Stimulated activated CD8-positive, alpha-beta memory T cell treated with anti-CD3 and anti-CD28 coated beads, Interleukin-12 subunit alpha, Interleukin-12 subunit beta, amount 100 ng/mL, for 24 hours (primary cell): ENCODE data around the gene NKX1-1.

ENCODE experiments used
- DNase-seq: peaks from one replicate; pipeline ENCODE4 v3.0.0-alpha.2; 2020; ENCODE audit errors: extremely low read depth

Gene NKX1-1

DNA sequence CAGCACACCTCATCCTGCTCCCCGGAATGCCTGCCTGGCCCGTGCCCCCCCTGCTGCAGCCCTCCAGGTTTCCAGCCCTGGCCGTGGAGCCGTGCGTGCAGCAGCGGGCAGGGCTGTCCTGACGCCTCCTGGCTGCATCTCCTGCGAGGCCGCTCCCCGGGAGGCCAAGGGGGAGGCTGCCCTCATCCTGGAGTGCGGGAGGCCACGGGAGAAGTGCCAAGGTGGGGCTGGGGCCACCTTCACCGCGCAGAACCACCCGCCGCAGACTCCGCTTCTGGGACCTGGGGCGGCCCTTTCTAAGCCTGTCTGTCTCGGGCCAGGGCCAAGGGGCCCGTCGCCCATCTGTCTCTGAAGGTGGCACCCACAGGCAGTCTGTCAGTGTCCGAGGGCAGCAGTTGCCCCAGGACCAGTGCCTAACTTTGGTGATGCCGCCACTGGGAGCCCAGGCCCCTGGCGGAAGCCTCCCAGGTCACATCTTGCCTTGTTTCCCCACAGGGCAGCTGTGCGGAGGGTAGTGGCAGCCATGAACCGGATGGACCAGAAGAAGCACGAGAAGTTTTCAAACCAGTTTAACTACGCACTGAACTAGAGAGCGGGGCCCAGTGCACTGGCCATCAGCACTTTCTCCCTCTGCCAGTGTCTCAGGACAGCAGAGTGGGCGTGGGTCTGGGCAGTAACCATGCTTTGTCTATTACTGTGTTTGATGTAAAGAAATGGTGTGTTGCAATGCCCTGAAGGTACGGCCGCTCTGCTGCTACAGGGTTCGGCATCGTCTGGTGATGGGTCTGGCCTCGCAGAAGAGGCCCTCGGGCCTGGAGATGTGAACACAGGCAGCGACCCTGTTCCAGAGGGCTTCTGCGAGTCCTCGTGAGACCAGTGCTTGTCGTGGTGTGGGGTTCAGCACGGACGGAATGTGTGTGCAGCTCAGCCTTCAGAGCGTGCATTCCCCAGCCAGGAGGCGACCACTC, 20.6 kb downstream of the NKX1-1 start:
- no peak for DNase-seq

DNA sequence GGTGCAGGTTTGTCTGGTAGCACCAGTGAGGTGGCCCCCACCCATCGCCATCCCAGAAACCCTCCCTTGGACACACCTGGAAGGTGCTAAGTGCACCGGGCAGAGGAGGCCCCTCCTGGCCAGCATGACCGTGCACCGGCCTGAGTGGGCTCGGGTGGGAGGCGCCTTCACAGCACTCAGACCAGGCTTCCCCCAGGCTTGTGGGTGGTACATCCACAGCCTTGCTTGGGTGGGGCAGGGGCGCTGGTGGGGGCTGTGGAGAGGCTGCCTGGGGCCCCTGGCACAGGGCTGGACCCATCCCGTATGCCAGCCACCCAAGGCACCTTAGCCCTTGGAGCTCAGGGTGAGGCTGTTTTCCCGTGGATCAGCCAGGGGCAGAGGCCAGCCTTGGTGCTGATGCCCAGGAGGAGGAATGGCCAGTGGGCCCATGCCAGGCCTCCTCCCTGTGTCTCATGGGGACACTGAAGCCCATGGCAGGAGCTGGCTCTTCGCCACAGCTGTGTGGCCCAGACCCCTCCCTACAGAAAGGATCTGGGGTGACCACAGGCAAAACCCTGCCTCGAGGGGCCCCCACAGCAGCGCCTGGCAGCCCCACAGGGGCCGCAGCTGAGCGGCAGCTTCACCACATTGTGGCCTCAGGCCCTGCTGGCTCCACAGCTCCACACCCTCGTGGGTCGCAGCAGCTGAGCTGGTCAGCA, 21.4 kb downstream of the NKX1-1 start:
- DNase-seq, result no peak

DNA sequence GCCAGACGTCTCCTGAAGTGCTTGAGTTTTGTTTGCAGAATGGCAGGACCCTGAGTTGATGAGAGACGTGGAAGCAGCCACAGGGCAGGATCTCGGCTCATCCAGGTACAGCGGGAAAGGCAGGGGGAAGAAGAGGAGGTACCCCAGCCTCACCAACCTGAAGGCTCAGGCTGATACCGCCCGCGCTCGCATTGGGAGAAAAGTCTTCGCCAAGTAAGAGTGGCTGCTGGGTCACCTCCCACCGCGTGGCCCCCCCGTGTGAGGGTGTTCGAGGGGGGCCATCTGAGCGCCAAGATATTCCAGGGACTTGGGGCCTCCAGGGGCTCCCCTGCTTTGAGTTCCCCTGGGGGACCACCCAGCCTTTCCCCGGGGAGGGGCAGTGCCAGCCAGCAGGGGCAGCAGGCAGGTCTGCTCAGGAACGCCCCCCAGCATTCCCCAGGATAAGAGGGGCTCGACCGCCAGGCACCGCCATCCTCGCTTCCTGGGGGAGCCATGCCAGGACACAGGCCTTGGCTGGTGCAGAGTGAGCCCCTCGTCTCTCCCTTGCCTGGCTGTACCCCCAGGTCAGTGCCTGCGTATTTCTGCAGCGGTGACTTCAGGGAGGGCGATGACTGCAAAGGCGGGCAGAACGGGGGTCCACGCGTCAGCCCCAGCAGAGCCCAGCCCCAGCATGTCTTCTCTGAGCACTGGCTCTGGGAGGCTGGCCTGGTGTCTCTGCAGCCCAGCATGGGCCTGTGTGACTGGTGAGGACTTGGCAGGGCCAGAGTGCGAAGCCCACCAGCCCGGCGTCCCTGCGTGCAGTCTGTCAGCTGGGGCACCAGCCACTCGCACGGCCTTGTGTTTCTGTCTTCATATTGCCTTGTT, 22.3 kb downstream of the NKX1-1 start:
- DNase-seq, result no peak

DNA sequence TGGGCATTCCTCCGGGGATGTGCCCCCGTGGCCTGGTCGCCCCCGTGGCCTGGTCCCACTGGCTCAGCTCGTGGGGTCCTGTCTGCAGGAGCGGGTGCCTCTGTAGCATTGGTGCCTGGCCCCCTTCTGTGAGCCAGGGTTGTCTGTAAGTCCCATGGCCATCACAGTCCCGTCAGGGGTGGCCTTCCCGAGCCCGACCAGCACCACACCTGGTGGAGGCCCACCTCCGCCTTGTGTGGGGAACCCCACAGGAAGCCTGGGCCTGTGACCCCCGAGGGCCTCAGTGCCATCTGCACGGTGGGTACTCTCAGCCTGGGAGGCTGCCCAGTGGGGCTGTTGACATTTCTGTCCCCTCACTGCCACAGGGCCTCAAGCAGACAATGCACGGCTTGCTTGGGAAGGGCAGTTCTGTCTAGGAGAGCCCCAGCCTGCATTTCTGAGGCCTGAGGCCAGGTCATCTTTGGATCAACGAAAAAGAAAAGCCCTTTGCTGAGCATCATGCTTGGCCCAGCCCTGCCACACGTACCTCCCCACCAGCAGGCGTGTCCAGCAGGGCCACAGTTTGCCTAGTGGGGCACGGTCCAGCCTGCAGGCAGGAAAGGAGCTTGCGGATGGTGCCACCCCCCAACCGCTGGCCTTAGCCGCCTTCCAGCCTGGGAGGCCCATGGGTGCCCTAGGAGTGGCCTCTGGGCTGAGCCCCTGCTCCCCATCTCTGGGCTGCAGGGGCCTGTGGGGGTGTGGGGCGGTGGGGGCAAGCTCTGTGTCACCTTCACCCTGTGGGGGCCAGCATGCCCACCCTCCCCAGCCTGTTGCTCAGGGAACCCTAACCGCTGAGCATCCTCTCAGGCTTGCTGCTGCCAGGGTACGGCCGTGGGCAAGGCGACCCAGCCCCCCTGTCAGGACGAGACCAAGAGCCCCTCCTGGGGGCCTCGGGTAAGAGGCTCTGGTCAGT, 23.2 kb downstream of the NKX1-1 start:
- no peak for DNase-seq

DNA sequence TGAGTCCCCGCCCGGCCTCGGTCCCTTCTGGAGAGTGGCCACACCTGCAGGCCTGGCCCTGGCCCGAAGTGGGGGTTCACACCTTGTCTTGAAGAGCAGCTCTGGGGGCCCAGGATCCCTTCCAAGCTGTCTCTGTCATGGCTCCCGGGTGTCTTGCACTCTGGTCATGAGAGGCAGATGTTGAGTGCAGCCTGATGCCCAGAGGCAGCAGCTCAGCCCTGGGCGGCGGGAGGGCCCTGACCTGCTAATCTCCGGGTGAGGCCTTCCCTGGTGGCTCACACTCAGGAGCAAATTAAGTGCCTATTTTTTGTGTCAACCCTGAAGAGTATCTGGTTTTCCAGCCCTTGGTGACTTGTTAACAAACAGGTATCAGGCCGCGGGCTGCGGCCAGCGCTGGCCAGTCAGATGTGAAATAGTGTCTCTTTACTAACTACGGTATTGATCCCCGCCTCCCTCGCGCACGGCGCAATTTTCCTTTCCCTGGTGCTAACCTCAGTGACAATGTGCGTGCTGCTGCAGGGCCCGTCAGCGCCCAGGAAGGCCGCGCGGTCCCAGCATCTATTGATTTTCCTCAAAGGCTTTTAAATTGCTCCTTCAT, 24.2 kb downstream of the NKX1-1 start:
- no peak for DNase-seq

DNA sequence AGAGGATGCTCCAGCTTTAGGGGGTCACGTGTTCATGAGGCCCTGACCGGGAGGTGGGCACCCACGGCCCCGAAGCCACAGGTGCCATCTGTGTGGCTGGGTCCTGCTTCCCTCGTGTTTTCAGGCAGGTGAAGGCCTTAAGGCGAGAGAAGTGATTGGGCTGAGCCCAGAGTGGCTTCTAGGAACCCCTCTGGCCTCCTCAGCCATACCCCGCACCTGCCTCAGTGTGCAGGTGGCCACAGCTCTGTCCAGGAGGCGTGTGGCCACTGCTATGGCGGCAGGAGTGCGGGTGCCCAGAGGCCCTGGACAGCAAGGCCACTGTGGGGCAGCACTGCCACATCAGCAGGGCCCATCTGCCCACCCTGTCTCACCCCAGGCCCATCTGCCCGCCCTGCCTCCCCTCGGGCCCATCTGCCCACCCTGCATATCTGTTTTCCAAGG, 25.0 kb downstream of the NKX1-1 start:
- no peak for DNase-seq

DNA sequence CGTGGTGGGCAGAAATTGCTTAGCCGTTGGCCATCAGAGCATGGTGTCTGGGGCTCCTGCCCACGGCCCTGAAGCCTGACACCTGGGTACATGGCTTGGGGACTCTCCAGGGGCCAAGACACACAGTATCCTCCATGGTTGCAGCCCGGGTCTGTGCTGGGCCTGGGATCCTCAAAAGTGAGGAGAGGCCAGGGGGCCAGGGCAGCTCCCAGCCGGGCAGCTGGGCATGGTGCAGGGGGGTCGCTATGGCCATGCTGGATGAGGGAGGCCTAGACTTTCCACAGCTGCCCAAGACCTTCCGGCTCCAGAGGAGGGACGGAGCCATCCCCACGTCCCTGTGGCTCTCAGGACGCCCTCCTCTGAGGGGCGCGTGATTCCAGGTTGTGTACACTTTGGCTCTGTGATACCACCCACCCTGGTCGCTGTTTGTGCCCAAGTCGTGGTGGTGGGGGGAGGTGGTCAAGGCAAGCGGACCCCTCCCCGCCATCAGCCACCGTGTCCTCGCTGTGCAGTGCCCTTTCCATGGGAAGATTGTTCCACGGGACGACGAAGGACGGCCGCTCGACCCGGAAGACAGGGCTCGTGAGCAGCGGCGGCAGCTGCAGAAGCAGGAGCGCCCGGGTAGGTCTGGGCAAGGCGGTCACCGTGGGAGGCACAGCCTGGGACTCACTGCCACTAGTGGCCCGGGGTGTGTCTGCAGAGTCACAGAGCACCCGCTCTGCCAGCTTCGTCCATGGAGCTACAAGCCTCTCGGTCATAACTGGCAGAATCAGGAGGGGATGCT, 25.7 kb downstream of the NKX1-1 start:
- no peak for DNase-seq

DNA sequence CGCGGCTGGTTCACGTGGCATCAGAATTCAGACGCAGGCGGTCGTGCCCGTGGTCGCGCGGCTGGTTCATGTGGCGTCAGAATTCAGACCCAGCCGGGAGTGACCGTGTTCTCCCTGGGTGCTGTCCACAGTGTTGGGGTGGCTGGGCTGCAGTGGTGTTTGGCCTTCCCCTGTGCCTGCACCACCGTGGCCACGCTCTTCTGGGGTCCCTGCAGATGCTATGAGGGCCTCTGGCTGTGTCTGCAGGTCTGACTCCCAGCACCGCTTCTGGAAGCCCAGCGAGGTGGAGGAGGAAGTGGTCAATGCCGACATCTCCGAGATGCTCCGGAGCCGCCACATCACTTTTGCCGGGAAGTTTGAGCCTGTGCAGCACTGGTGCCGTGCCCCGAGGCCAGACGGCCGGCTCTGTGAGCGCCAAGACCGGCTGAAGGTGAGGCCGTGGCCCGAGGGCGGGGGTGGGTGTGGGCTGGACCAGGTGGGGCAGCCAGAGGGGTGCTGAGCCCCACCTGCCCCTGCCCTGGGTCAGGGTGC, 26.4 kb downstream of the NKX1-1 start:
- DNase-seq, result no peak

DNA sequence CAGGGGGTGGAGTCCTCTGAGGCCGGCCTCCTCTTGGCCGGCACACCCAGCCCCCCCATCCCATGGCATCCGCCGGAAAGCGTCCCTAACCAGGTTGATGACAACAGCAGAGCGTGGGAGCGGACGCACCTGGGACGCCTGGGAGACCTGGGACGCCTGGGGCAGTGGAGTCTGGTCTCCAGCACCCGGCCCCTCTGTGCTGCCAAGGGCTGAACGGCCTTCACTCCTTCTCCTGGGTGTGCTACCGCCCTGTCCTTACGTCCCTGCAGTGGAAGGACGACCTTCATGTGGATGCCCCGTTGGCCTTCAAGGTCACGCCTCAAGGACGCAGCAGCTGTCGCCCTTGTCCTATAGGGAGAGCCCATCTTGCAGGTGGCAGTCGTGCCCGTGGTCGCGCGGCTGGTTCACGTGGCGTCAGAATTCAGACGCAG, 26.9 kb downstream of the NKX1-1 start:
- DNase-seq, result no peak

DNA sequence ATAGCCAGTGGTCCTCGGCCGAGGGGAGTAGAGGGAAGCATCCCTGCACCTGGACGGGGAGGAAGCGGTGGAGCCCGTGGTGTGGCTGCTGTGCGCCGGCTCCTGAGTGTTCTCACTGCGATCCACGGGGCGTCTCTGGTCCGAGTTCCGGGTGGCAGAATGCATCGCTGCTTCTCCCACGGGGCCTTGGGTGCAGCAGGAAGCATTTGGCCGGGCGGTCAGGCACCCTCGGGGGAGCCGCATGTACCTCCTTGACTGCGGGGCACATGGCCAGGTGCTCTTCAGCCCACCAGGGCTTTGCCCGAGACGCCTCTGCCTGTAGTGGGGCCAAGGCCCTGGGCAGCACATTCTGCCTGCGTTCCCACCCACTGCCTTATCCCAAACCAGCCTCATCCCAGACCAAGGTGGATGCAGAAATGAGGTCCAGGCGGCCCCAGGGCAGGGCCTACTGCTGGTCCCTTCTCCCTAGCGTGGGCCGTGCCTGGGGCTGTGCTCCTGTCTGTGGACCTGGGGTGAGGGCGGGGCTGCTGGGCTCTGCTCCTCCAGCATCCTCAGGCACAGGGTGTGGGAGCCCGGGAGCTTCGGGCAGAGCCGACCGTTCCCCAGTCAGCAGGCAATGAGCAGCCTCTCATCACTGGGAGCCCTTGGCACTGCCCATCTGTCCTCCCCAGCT, 27.5 kb downstream of the NKX1-1 start:
- no peak for DNase-seq

DNA sequence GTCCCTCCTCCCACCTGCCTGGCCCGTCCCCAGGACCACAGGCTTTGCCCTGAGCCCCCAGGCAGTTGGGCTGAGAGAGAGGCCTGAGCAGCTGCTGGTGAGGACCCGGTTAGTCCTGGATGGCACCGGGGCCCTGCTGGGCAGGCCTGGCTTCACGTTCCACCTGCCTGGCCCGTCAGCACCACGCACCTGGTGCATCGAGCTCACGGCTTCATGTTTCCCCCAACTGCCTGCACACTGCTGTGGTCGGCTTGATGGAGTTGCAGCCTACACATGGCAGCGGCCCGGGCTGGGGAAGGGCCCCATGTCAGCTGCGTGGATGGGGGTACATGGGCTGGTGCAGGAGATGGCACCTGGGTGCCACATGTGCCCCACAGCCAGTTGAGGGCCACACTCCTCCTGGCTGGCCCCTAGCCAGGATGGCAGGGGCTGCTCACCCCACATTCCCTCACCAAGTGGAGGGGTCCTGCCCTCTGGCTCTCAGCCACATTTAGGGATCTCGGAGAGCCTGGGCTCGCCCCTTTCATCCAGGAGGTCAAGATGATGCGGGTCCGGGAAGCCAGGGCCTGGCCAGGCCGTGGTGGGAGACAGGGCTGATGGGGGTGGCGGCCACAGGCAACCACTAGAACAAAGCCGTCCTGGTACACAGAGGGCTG, 28.5 kb downstream of the NKX1-1 start:
- no peak for DNase-seq

DNA sequence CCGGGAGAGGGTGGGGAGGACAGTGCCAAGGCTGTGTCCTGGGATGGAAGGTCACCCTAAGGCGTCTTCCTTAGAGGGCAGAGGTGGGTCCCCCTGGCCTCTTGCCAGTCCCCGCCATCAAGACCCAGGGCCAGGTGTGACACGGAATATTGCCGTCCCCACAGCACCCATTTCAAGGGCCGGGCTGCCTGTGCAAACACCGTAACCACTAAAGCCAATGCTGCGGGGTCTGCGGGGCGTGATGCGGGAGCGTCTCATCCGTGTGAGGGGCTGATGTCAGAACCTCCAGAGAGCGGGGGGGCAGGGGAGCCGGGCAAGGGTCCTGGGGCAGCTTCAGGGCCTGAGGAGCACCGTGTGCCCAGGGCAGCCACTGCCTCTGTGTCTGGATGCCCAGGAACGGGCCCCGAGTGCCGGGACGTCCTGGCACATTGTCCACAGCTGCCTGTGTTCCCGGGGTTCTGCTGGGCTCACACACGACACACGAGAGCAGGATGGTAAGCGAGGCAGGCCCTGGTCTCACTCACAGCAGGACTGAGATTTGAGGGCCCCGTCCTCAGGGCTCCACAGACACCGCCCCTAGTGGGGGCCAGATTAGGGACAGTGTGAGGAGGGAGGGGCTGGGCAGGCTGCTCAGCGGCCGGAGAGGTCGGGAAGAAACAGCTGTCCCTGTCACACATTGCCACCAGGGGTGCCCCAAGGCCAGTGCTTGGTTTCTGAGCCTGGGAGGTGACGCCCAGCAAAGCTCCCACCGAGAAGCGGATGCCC, 29.2 kb downstream of the NKX1-1 start:
- DNase-seq, result no peak

DNA sequence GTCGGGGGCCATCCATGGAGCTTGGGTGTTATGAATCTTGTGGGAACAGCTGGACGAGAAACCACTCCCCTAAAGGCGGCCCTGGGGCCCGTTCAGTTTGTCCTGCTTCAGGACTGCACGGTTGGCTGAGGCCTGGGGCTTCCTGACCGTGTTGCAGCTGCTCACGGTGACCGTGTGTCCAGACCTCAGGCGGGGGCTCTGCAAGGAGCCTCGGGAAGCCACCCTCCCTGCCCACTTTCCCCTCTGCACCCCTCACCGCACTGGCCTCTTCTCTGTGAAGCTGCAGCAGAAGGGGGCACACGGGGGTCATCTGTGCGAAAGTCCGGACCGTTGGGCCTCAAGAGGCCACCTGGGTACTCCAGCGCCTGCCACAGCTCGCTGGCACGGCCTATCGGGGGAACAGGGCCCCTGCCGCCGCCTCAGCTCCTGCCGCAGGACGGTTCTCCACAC, 29.8 kb downstream of the NKX1-1 start:
- DNase-seq, result no peak

DNA sequence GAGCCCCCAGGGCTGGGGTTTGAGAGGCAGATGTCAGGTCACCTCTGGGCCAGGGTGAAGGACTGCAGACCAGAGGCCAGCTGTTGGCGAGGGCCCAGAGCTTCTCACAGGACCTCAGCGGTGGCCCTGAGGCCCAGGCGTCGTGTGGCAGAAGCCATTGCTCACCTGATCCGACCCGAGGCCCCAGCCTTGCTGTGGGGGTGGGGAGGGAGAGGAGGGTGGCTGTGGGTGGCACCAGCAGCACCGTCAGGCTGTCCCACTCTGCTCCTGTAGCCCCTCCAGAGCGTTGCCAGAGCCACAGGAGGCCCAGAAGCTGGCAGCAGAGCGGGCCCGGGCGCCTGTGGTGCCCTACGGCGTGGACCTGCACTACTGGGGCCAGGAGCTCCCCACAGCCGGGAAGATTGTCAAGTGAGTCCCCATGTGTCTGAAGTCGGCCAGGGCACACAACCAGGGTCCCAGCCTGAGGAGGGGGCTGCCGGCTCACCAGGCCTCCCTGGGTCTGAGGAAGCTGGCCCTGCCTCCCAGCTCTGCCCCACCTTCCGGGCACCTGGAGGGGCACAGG, 30.4 kb downstream of the NKX1-1 start:
- no peak for DNase-seq

DNA sequence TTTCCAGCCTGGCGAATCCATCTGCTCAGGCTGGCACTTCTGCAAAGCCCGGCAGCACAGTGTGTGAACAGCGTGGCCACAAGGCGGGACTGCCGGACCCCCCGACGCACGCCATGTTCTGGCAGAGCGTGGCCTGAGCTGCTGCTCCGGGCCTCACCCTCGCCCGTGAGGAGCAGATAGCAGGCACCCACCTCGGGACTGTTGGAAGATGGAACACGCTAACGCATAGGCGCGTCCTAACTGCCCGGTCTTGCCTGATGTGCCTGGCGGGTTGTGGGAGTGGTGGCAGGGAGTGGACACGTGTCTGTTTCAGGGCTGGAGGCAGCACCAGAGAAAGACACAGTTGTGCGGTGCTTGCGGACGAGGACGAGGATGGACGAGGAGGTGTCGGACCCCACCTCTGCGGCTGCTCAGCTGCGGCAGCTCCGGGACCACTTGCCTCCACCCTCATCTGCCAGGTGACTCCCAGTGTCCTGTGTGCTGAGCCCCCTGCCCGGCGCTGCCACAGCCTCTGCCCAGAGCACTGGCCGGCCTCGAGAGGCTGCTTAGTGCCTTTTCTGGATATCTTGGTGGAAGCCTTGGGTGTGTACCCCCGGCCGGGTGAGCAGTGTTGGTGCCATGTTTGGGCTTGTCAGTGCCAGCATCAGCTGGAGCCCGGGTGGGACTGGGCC, 31.1 kb downstream of the NKX1-1 start:
- DNase-seq, result no peak

DNA sequence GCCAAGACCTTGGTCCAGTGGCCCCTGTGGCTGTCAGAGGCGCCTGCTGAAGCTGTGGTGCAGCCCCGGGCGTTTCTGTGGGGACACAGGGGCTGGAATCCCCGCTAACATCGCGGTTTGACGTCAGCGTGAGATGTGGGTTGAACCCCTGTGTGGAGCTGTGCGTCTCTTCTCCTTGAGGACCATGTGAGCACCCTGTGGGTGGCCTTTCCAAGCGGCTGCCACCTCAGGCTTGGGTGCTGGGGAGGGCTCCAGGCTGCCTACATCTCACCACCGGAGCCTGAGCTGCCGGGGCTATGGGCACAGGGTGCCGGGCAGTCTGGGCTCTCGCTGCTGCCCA, 31.6 kb downstream of the NKX1-1 start:
- no peak for DNase-seq
